HCT116 (cell line): ENCODE measurements around the gene TMF1. TPM values are rescaled to one million over a fixed set of nuclear protein-coding genes. Genes with fewer than 3 reads are reported as not detected.

Experiments
- ATAC-seq: fragments of 200-7000 bp; cut with Tn5 transposase; 2 replicates; pipeline ENCODE4 v1.9.1; 2020; ENCODE audit warnings: mild to moderate bottlenecking, moderate library complexity
- BruUV-seq: library from RNA; stranded (reverse); fragments of 400-500 nt; replicated peaks from 2 replicates; lab custom pipeline; 2021; lab: Mats Ljungman, UMichigan
- CTCF ChIA-PET: fragments of 300-600 bp; sonication (Branson Sonifier 250); formaldehyde crosslinking; loops from one replicate; lab custom pipeline; 2021; ENCODE audit warnings: antibody characterized with exemption; lab: Charles Lee
- POLR2A ChIA-PET: fragments of 300-600, 350-600 bp; sonication (Branson Sonifier 250); formaldehyde crosslinking; loops from one replicate; lab custom pipeline; 2021; ENCODE audit warnings: antibody characterized with exemption; lab: Charles Lee
- RAD21 ChIA-PET, 2 experiments: fragments of 300-600 bp; sonication (Branson Sonifier 250); formaldehyde crosslinking; loops; one replicate each; lab custom pipeline; 2023; ENCODE audit warnings: low total read pairs in 2 of 2; ENCODE audit not compliant: uncharacterized antibody in 2 of 2, unreplicated experiment in 2 of 2, low non-redundant PET in 1 of 2; lab: Charles Lee
- DNase-seq: peaks from one replicate; pipeline ENCODE4 v3.0.0-alpha.2; 2010; ENCODE audit warnings: low read depth, low spot score
- H2AFZ ChIP-seq: fragments of 200-600 bp; shearing (Covaris generic), sonication (generic); 2 replicates; pipeline ENCODE4 v1.6.1; 2017; ENCODE audit warnings: low read depth, mixed run types, mixed read lengths, antibody characterized with exemption, low read length; ENCODE audit not compliant: poor library complexity, severe bottlenecking
- H3K27ac ChIP-seq: 2 replicates; pipeline ENCODE4 v1.5.1; 2012; ENCODE audit warnings: low read depth, low read length
- H3K27me3 ChIP-seq: fragments of 200-600 bp; sonication (generic); 2 replicates; pipeline ENCODE4 v1.6.1; 2016; ENCODE audit warnings: mixed run types, low read length, mixed read lengths; ENCODE audit not compliant: insufficient read depth
- H3K36me3 ChIP-seq, 2 experiments: fragments of 200-500 bp in 1 of 2; fragments of 200-600 bp in 1 of 2; sonication (Bioruptor generic) in 1 of 2; sonication (generic) in 1 of 2; 2 replicates each; pipeline versions ENCODE4 v1.5.1 to v1.6.1; 2014 to 2016; ENCODE audit warnings: low read length in 2 of 2, inconsistent platforms in 1 of 2, mixed read lengths in 1 of 2, mixed run types in 1 of 2; ENCODE audit not compliant: insufficient read depth in 2 of 2, control insufficient read depth in 1 of 2
- H3K4me1 ChIP-seq, 2 experiments: fragments of 200-600 bp in 1 of 2; sonication (generic) in 1 of 2; 2 replicates each; pipeline versions ENCODE4 v1.5.1 to v1.6.1; 2012 to 2017; ENCODE audit warnings: low read length in 2 of 2, inconsistent platforms in 1 of 2, mild to moderate bottlenecking in 1 of 2, mixed read lengths in 1 of 2, mixed run types in 1 of 2, moderate library complexity in 1 of 2; ENCODE audit not compliant: insufficient read depth in 2 of 2, control insufficient read depth in 1 of 2
- H3K4me2 ChIP-seq: fragments of 200-600 bp; sonication (generic); 2 replicates; pipeline ENCODE4 v1.6.1; 2017; ENCODE audit warnings: mixed run types, low read length, mixed read lengths
- H3K4me3 ChIP-seq, 2 experiments: fragments of 200-600 bp in 1 of 2; sonication (generic) in 1 of 2; replicated peaks in 1 of 2; 2 replicates each; pipeline ENCODE4 v1.5.1; 2011 to 2016; ENCODE audit warnings: low read length in 2 of 2, control low read depth in 1 of 2, low read depth in 1 of 2, mild to moderate bottlenecking in 1 of 2, mixed read lengths in 1 of 2, mixed run types in 1 of 2
- H3K79me2 ChIP-seq: fragments of 200-600 bp; sonication (generic); 2 replicates; pipeline ENCODE4 v1.6.1; 2017; ENCODE audit warnings: mild to moderate bottlenecking, mixed run types, low read length, moderate library complexity, mixed read lengths; ENCODE audit not compliant: insufficient read depth
- H3K9ac ChIP-seq: fragments of 200-600 bp; sonication (generic); 2 replicates; pipeline ENCODE4 v1.6.1; 2016; ENCODE audit warnings: low read length, mixed read lengths
- H3K9me2 ChIP-seq: fragments of 200-600 bp; sonication (generic), shearing (Covaris generic); 2 replicates; pipeline ENCODE4 v1.6.1; 2017; ENCODE audit warnings: mixed run types, mild to moderate bottlenecking, moderate library complexity; ENCODE audit not compliant: insufficient read depth
- H3K9me3 ChIP-seq, 2 experiments: fragments of 200-500 bp in 1 of 2; fragments of 200-600 bp in 1 of 2; sonication (Bioruptor generic) in 1 of 2; sonication (generic) in 1 of 2; 2 replicates each; pipeline ENCODE4 v1.6.1; 2014 to 2017; ENCODE audit warnings: low read length in 2 of 2, mixed read lengths in 2 of 2, inconsistent platforms in 1 of 2, low read depth in 1 of 2, mild to moderate bottlenecking in 1 of 2, mixed run types in 1 of 2, moderate library complexity in 1 of 2; ENCODE audit not compliant: control insufficient read depth in 1 of 2, insufficient read depth in 1 of 2
- H4K20me1 ChIP-seq: fragments of 200-600 bp; sonication (generic), shearing (Covaris generic); 2 replicates; pipeline ENCODE4 v1.6.1; 2017; ENCODE audit warnings: mixed run types, mild to moderate bottlenecking, moderate library complexity; ENCODE audit not compliant: insufficient read depth
- EZH2phosphoT487 ChIP-seq: fragments of 200-600 bp; IDR thresholded peaks from 2 replicates; pipeline ENCODE4 v1.6.1; 2018; ENCODE audit warnings: antibody characterized with exemption, borderline replicate concordance
- FOSL1 ChIP-seq: IDR thresholded peaks from 2 replicates; pipeline ENCODE4 v1.6.1; 2012; ENCODE audit warnings: low read depth
- JUND ChIP-seq: IDR thresholded peaks from 2 replicates; pipeline ENCODE4 v1.6.1; 2012
- RAD21 ChIP-seq: IDR thresholded peaks from 2 replicates; pipeline ENCODE4 v1.6.1; 2012; ENCODE audit warnings: low read depth, mild to moderate bottlenecking
- SIN3A ChIP-seq: IDR thresholded peaks from 2 replicates; pipeline ENCODE4 v1.6.1; 2012; ENCODE audit warnings: low read depth
- SP1 ChIP-seq: IDR thresholded peaks from 2 replicates; pipeline ENCODE4 v1.6.1; 2012; ENCODE audit warnings: low read depth
- intact Hi-C: fragments of 100-400 bp; cut with micrococcal nuclease; formaldehyde crosslinking; loops from 2 replicates; pipeline ENCODE4 v1.10.0; 2022
- total RNA-seq: library from RNA; stranded (reverse); gene quantifications from one replicate; pipeline ENCODE4 v1.2.1, GENCODE V29; 2021; ENCODE audit not compliant: unreplicated experiment
- TF ChIP-seq, protein P1 (sequence below): IDR thresholded peaks from 2 replicates; pipeline ENCODE4 v1.6.1; 2012; ENCODE audit warnings: low read depth

Gene TMF1
- total RNA-seq, 1 experiment from 2014 or later = 27.3 TPM

DNA sequence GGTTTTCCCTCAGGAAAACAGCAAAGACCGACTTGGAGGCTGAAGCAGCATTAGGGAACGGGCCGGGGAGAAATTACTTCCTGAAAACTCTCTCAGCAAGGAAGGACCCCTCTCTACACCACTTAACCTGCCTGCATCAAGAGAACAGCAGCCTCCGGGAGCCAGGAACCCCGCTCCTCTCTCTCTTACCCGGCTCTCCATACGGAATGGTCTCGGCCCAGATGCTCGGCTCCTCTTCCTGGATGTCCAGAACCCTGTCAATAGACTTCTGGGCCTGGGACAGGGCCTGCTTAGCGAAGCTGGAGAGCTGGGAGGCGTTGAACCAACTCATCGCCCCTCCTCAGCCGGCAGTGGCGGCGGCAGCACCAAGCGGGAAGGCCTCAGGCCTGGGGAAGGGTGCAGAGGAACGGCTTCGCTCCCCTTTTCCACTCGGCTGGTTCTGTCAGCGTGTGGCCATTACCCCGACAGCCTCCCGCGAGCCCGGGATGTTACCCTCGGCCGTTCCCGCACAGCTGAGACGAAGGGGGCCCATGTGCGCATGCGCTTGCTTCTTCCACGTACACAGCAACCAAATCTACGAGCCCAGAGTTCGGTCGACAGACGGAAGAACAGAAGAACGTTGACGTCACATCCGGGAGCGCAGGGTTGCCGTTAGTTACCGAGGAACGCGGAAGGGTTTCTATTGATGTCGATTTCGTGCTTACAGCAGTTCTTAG, at the start of gene TMF1 (continued):
- TF ChIP-seq, protein P1, sequence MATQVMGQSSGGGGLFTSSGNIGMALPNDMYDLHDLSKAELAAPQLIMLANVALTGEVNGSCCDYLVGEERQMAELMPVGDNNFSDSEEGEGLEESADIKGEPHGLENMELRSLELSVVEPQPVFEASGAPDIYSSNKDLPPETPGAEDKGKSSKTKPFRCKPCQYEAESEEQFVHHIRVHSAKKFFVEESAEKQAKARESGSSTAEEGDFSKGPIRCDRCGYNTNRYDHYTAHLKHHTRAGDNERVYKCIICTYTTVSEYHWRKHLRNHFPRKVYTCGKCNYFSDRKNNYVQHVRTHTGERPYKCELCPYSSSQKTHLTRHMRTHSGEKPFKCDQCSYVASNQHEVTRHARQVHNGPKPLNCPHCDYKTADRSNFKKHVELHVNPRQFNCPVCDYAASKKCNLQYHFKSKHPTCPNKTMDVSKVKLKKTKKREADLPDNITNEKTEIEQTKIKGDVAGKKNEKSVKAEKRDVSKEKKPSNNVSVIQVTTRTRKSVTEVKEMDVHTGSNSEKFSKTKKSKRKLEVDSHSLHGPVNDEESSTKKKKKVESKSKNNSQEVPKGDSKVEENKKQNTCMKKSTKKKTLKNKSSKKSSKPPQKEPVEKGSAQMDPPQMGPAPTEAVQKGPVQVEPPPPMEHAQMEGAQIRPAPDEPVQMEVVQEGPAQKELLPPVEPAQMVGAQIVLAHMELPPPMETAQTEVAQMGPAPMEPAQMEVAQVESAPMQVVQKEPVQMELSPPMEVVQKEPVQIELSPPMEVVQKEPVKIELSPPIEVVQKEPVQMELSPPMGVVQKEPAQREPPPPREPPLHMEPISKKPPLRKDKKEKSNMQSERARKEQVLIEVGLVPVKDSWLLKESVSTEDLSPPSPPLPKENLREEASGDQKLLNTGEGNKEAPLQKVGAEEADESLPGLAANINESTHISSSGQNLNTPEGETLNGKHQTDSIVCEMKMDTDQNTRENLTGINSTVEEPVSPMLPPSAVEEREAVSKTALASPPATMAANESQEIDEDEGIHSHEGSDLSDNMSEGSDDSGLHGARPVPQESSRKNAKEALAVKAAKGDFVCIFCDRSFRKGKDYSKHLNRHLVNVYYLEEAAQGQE = no peak
- TF ChIP-seq FOSL1 = no peak
- no peak for TF ChIP-seq JUND
- TF ChIP-seq EZH2phosphoT487 = no peak
- 0 out of 2 replicates have a peak, but pooled peaks have one; percentile 35 for TF ChIP-seq SP1
- no peak for TF ChIP-seq RAD21

GRCh38 chr3:69099576-69099975, 47.4 kb upstream of the TMF1 start:
- RAD21 ChIA-PET = no interaction called here
- no peaks in the 10 kb centered on the region for H4K20me1 ChIP-seq
- H3K9ac ChIP-seq = no peak overlapping the region
- no peak overlapping the region for H3K27ac ChIP-seq
- ATAC-seq = no peak
- H3K4me3 ChIP-seq = no peak overlapping the region
- H2AFZ ChIP-seq = no peak overlapping the region
- H3K27me3 ChIP-seq = no peaks in the 10 kb centered on the region
- POLR2A ChIA-PET = interaction anchor here (0.6 kb wide), 1 partner anchor 69 kb away, joined by 5 read pairs; no protein-coding TSS in a partner anchor
- no peaks in the 10 kb centered on the region for H3K9me2 ChIP-seq
- CTCF ChIA-PET = no interaction called here
- no peaks in the 10 kb centered on the region; a peak in 1 of 4 replicates for H3K4me1 ChIP-seq
- no peaks in the 10 kb centered on the region for H3K79me2 ChIP-seq
- no peaks in the 10 kb centered on the region for H3K9me3 ChIP-seq
- H3K4me2 ChIP-seq = no peak overlapping the region
- TF ChIP-seq SIN3A (no peak), SP1 (no peak)
- TF ChIP-seq, all 23 proteins: peak for 0
- no peaks in the 10 kb centered on the region; a peak in 2 of 4 replicates for H3K36me3 ChIP-seq
- DNase-seq = no peak
- BruUV-seq = no TSS peak
- intact Hi-C loops = no loop called here
